NCI-H526 (cell line): ENCODE results near the gene RUNDC1.
A peak's percentile ranks its signal among the peaks of the same experiment; 100 is the strongest.
"Not testable (repeated sequence)": the region's sequence is repeated elsewhere in the genome, so short reads cannot be mapped to it uniquely, and the experiment has no call there.

ENCODE experiments used
- DNase-seq, 2 experiments: peaks; one replicate each; lab custom pipeline; 2025; lab: John Stamatoyannopoulos, UW

The RUNDC1 gene

DNA sequence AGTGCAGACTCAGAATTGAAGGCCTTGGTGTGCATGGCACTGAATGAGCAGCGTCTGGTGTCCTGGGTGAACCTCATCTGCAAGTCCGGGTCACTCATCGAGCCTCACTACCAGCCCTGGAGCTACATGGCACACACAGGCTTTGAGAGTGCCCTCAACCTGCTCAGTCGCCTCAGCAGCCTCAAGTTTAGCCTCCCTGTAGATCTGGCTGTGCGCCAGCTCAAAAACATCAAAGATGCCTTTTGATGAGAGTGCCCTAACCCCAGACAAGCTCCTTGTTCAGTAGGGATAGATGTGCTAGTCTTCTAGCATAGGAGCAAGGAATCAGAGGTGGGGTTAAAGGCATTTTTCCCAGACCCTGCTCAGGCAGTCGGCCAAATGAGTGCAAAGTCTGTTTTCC, 11.1 kb downstream of the RUNDC1 start:
- DNase-seq, result no peak

DNA sequence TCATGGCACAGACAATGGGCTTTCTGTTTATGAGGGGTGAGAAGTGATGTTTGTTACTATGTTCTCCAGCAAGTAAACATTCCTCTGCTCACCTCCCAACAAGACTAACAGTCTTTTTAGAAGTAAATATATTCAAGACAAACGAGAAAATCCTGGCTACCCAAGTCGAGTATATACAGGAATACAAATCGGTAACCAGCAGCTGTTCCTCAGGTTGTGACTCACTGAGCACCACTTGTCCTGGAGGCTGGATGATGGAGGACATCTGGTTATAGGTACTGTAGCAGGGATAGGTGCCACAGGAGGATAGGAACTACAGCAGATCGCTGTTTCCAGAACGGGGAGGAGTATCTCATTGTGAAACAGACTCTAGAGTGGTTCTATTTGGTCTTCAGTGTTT, 12.5 kb downstream of the RUNDC1 start:
- DNase-seq, result no peak

DNA sequence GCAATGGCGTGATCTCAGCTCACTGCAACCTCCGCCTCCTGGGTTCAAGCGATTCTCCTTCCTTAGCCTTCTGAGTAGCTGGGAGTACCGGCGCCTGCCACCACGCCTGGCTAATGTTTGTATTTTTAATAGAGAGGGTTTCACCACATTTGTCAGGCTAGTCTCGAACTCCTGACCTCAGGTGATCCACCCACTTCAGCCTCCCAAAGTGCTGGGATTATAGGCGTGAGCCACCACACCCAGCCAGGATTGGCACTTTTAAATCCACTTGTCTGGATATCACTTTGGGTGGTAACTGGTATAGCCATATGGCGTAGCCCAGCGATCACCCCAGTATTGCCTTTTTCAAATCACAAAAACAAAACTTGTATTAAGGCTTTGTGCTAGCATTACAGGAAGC, 13.5 kb downstream of the RUNDC1 start:
- not testable (repeated sequence) for DNase-seq

DNA sequence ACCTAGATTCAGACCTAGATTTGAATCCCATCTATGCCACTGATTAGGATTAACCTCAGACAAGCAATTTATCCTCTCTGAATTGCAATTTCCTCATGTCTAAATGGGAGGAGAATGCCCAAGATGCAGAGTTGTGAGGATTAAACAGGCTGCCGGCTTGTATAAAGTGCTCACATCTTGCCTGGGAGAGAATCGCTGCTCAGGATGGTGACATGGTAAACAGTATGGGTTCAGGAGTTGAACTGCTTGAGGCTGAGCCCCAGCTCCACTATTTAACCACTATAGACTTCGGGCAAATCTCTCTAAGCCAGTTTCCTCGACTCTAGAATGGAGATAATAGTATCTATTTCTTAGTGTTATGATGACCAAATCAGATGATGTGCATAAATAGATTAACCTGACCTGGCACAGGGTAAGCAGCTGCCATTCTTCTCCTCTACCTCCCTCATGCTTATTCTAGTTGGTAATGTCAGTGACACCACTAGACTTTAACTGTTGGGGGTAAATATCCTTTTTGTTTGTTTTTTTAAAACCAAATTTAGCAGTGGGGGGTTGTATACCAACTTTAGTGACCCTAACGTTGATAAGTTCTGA, 17.1 kb downstream of the RUNDC1 start:
- no peak for DNase-seq

DNA sequence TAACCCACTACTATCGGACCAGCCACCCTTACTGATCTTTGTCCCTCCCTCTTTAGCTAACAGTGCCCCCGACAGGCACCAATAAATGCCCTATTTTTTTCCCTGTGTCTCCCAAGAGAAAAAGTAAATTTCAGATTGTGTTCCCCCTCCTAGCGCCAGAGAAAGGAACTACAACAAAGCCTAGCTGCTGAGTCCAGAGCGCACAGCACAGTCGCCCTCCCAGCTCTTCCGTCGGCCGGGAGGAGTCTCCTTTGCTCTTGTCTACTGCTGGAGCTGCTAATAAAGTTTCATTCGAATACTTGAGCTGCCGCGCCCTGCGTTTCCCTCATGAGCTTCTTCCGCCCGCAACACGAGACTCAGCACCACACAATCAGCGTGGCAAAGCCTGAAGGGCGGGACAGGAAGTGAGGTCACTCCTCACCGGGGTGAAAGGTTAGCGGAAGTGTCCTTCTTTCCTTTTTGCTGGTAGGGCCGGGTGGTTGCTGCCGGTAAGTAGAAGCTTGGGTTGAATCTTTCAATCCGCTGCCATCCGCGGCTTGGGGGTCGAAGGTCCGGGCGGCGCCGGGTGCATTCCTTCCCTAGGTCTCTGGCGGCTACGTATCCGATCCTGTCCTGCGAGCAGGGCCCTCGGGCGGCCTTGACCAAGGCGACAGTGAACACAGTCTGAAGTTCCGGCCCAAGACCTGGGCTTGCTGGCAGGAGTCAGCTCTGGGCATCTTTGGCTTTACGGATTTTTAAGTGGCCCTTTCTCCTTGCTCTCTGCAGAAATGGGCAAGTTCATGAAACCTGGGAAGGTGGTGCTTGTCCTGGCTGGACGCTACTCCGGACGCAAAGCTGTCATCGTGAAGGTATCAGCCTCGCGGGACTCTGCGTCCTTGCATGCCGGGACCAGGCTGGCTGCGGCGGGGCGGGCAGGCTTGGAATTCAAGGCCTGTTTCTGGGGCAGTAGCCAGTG, 17.9 kb downstream of the RUNDC1 start, which contains the start of gene RPL27:
Gene RPL27 (plus strand): TSS at position 436 of the 955 bp plus-strand sequence. CDS start 332 bp downstream, at position 768.
- peak; percentile 99 for DNase-seq

DNA sequence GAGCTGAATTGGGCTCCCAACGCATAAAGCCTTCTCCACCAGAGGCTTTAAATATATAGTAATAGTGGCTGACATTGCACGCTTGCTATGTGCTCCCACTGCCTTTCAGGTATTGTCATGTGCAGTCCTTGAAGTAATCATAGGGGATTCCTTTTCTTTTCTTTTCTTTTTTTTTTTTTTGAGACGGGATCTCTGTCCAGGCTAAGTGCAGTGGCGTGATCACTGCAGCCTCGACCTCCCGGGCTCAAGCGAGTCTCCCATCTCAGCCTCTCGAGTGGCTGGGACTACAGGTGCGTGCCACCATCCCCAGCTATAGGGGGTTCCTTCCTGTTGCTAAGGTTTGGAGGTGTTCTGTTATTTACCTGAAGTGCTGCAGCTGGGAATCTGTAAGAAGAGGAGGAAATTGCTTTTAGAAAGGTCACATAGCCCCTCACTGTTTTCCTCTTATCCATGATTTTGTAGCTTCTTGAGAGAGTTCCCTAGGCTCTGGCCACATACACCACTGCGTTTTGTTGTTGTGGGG, 18.7 kb downstream of the RUNDC1 start:
- no peak for DNase-seq

DNA sequence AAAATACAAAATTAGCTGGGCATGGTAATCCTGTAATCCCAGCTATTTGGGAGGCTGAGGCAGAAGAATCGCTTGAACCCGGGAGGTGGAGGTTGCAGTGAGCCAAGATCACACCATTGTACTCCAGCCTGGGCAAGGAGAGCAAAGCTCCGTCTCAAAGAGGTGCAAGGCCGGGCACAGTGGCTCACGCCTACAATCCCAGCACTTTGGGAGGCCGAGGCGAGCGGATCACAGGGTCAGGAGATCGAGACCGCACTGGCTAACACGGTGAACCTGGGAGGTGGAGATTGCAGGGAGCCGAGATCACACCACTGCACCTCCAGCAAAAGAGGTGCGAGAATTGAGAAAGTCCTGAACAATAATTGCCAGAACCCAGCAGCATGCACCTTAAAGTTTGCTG, 20.5 kb downstream of the RUNDC1 start:
- not testable (repeated sequence) for DNase-seq

DNA sequence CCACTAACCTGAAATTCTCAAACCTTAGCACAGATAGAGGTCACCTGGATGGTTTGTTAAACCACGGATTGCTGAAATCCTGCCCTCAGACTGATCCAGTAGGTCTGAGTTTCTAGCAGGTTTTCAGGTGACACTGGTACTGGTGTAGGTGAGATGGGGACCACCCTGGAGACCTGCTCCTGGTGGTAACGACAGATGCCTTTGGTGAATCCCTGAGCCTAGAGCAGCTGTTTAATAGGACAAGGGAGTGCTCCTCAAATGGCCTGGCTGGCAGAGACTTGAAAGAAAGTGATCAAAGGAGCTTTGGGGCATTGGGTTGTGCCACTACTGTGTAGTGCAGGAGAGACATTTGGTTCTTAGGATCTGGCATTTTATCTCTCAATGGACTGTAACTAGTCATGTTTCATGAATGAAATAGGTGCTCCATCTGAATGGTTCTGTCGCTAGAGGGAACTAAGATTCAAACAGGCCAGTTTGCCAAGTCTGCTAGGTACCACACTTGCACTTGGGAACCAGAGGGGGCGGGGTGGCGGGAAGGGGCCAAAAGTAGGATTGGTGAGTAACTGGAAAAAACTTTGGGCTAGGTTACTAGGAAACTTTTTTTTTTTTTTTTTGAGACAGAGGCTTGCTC, 23.3 kb downstream of the RUNDC1 start:
- DNase-seq, result no peak

DNA sequence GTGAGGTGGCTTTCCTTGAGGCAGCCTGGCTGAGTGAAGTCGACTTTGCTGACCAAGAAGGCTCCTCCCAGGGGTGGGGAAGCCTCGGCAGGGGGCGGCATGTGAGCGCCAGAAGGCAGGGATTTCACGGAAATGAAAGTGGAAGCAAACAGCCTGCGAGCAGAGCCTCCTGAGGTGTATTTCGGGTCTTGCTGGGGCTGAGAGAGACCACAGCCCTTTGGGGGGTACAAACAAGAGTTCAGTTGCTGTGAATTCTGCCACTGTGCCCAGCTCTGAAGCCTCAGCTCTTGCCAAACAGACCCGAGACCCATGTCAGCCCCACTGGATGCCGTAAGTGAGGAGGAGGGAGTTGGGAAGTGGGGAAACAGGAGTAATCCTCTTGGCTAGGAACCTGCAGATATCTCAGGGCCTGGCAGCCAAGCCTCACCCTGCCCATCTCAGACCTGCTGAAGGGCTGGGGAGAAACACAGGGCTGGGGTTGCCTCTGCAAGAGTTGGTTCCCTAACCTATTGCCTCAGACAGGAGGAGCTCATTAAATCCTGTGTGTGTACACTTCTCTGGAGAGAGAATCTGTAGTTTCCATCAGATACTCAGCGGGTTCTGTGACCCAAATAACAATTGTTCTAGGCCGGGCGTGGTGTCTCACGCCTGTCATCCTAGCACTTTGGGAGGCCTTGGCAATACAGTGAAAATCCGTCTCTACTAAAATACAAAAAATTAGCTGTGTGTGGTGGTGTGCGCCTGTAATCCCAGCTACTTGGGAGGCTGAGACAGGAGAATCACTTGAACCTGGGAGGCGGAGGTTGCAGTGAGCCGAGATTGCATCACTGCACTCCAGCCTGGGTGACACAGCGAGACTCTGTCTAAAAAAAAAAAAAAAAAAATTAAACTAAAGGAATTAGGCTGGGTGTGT, 26.5 kb downstream of the RUNDC1 start, which contains the start of gene IFI35:
Gene IFI35 (plus strand): TSS at position 146 of the 913 bp plus-strand sequence. CDS start 164 bp downstream, at position 310.
- peak in 1 of 2 experiments; percentile 68 for DNase-seq

DNA sequence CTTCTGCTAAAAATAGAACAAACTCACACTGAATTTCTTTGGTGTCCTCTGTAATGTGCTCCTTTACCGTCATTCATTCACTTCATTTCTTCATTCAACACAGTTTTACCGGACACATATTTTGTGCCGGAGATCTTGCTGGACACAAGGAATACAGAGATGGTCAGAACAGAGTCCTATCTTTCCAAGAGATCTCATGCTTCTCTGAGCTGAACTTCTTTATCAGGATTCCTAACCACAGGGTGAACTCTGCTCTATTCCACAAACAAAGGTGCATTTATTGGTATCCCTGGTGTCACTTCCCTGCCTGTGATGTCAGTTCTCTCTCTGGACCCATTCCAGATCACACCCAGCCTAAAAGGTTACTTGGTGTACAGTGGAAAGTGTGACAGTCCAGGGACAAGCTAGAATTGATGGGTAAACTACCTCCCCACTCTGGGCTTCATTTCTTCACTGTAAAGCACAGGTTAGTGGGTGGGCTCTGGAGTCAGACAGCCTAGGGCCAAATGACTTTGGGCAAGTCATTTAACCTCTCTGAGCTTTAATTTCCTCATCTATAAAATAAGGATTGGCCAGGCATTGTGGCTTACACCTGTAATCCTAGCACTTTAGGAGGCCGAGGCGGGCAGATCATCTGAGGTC, 30.4 kb downstream of the RUNDC1 start:
- DNase-seq, result no peak

DNA sequence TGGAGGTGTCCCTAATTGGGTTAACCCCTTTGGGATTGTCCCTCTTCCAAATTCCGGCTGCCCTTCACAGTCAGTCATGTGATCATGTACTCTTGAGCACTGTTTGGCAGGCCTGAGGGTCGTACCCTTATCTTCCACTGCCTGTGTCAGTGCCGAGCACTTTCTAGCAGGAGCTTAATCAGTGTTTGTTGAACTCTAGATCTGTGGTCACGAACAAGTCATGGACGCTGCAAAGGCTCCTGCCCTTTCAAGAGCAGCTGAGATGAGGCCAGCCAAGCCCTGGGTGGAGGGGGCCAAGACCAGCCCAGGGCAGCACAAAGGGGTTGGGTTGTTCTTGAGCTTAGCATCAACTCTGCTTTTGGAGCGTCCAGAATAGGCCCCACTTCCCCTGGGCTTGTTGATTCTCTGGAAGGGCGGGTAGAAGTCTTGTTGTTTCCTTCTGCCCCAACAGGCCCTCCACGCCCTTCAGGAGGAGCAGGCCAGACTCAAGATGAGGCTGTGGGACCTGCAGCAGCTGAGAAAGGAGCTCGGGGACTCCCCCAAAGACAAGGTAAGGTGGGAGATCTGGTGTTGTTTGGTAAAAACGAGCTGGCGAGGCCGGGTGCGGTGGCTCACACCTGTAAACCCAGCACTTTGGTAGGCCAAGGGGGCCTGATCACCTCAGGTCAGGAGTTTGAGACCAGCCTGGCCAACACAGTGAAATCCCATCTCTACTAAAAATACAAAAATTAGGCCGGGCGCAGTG, 31.5 kb downstream of the RUNDC1 start:
- DNase-seq, result no peak

DNA sequence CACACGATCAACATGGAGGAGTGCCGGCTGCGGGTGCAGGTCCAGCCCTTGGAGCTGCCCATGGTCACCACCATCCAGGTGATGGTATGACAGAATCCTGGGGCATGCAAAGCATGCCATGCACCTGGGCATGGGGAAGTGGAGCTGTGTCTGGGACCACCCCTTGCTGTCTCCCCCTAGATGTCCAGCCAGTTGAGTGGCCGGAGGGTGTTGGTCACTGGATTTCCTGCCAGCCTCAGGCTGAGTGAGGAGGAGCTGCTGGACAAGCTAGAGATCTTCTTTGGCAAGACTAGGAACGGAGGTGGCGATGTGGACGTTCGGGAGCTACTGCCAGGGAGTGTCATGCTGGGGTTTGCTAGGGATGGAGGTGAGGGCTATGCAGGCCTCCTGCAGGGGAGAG, 32.9 kb downstream of the RUNDC1 start:
- no peak for DNase-seq

DNA sequence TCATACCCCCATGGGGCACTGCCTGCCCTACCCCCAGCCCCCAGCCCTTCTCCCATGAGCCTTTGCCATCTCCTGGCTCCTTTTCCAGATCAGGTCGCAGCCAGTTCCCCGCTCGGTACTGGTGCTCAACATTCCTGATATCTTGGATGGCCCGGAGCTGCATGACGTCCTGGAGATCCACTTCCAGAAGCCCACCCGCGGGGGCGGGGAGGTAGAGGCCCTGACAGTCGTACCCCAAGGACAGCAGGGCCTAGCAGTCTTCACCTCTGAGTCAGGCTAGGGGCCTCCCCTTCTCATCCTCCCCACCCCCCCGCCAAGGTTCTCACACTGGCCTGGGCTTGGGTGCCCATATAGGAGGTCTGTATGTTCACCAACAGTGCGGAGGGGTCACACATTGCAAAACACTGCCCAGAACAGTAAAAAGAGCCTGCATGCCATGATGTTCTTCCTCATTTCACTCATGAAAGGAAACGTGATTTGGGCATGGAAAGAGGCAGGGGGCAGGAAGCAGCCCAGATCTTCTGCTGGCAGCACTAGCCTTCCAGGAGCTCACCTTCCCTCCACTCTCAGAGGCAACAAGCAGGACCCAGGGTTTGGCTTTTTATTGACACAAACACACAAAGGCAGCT, 33.8 kb downstream of the RUNDC1 start:
- DNase-seq, result no peak

DNA sequence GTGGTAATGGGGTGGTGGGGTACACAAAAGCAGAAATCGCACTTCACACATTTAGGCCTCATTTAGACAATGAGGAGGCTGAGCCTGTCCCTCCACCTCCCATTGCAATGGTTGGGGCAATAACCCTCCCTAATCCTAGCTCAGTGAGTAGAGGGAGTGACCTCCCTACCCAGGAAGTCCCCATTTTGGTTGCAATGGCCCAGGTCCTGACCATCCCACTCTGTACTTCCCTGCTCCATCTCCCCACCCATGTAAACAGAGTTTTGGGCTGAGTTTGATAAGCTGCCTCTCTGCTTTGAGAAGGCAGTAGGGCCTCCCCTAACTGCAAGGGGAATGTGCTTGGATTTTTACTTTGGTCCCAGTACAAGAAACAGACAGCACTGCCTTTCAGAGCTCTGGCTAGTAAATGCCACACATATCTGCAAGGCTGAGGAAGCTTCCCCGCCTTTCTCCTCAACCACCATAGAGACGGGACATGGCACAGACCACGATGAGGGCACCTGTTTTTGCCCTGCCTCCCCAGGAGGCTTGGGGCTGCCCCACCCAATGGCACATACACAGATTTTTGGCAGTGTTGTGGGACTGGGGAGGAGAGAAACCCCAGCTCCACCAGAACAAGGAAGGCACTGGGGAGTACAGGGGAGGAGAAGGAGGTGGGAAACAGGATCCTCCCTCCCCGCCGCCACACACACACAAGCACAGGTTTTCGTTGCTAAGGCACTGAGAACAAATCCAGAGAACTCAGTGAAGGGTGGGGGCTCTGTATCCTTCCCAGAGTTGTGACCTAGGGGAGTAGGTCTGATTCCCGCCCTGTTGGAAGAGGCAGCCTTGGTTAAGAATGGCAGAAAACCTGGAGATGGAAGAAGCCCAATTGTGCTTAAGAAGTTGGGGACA, 34.5 kb downstream of the RUNDC1 start:
- no peak for DNase-seq

DNA sequence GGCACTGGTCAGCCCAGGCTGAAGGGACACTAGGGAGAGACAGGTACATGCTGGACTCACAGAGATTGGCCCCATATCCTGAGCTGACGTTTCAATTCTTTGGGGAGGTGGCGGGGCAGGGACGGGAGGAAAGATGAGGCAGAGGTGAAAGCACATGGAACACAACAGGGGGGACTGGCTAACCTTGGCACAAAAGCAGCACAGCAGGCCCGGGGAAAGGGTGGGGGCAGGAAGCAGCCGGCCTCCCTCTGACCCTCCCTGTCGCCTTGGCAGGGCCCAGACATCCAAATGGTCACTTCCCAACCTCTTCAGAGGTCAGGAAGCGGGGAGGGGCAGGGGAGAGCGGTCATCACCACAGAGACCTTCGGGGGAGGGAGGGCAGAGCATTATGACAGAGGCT, 35.2 kb downstream of the RUNDC1 start:
- no peak for DNase-seq

DNA sequence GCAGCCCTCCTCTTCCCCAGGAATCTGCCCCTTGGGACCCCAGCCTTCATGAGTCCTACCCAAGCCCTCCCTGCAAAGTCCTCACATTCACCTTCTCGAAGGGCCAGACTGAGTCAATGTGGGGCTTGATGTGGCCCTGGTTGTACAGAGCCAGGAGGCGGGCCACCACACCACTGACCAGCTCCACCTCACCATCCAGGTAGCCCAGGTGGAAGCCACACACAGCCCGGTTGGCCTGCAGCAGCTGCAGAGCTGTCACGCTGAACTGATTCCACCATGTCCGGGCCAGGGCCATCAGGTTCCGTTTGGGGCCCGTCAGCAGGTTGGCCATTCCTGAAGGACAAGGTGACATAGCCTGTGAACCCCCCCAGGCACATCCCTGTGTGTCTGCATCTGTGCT, 35.9 kb downstream of the RUNDC1 start:
- DNase-seq, result no peak

DNA sequence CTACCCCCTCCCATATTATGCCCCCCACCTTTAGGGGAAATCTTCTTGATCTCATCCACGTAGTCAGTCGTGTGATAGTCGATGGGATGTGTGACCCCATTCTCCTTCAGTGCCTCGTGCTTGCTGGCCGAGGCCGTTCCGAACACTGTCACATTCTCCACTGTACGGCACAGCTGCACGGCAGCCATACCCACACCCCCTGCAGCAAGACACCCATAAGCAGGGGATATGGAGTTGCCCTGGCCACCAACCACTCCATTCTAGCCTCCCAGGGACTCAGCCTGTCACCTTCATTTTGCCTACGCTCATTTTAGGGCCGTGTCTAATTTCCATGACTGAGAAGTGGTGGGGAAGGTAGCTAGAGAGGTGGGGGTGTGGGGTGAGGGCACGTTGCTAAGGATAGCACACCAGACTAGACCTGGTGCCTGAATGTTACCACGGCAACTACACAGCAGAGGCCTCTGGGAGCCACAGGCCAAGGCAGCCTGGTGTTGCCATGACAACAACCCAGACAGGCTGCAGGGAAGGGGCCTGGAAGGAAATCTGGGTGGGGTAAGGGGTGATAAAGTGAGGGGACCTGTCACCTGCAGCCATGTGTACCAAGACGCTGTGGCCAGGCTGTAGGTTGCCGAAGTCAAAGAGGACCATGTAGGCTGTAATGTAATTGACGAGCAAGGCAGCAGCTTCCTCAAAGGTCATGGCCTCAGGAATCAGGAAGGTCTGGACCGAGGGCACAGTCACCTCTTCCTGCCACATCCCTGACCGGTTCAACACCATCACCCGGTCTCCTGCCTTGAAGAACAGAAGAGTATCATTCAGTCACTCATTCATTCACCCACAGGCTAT, 37.9 kb downstream of the RUNDC1 start:
- DNase-seq, result peak; percentile 33 to 50

DNA sequence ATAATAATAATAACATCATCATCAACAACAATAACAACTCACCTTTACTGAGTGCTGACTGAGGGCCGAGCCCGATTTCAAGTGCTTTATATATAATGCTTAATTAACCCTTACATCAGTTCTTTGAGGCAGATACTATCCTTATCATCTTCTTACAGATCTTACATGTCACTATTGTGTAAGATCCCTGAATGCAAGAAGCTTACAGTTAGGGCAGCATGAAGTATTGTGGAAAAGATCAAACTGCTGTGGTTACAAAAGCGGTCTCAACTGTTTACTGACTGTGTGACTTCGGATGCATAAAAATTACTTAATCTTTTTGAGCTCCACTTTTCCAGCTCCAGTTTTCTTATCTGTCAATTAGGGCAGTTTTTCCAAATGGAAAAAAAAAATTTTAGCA, 38.6 kb downstream of the RUNDC1 start:
- no peak for DNase-seq
